ENCODE measurements around the gene EYA2.

The EYA2 gene

DNA sequence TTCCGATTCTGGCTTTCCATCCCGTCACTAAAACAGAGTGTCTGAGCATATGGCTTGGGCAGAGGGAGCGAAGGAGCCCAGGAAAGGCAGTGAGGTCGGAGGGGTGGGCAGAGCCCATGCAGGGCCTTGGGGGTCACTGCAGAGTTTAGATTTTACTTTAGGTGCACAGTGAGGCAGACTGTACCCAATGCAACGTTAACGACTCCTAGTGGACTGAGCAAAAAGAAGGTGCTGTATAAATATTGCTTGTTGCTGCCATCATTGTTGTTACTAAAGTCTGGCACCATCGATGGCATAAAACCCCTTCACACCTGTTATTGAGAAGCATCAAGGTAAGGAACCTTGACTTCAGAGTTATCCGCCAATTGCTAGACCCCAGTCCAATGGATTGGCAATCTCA lies 119.0 kb downstream of the EYA2 start:
- DNase-seq, result no peak

DNA sequence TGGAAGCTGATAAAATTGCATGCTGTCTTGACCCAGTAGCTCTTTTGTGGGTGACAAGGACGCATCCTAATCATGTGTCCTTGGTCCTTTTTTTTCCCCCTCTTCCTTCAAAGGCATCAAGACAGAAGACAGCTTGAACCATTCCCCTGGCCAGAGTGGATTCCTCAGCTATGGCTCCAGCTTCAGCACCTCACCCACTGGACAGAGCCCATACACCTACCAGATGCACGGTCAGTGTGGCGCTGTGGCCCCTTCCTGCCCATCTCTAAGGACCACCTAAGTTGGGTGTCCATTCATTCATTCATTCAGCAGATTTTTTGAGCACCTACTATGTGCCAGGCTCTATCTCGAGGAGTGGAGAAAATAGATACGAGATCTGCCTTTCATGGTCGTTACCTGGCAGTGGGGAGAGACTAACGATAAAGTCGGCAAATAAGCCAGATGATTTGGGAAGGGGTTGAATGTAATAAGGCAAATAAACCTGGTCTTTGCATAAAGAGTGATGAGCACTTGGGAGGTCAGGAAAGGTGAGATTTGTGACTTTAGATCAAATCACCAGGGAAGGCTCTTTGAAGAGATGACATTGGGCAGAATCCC lies 121.5 kb downstream of the EYA2 start:
- DNase-seq, result no peak

DNA sequence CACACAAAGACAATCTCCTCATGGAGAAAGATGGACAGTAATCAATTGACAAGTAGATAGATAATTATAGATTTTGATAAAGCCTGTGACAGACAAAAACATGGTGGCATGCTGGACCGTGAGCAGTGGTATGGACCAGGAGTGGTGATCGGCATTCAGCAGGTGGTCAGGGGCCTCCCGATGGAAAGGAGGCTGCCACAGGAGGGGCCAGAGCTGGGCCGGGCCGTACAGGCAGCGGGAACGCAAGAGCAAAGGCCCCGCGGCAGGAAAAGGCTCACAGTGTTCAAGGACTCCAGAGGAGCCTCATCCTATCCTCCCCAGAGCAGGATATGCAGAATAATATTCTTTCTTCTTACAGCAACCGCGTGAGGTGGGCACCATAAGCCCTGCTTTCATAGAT lies 123.7 kb downstream of the EYA2 start:
- no peak for DNase-seq

- DNase-seq, result no peak
These were observed 124.6 kb downstream of the EYA2 start for GRCh38 chr20:47019121-47019824.

DNA sequence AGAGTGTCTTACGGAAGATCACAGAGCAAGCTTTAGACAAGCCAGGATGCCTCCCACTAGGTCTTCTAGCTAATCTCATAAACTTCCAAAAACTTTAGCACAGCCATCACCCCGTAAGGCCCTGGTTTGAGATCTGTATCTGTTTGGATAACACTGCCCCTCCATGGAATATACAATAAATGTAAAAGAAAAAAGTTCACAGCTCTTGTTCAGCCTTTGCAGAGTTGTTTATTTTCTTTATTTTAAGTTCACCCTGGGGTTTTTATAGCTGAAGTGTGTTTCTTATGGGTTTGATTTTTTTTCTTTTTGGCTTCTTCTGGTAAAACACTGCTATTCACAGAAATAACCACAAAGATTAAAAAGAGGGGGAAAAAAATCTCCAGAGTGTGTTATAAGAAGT lies 125.6 kb downstream of the EYA2 start:
- no peak for DNase-seq

DNA sequence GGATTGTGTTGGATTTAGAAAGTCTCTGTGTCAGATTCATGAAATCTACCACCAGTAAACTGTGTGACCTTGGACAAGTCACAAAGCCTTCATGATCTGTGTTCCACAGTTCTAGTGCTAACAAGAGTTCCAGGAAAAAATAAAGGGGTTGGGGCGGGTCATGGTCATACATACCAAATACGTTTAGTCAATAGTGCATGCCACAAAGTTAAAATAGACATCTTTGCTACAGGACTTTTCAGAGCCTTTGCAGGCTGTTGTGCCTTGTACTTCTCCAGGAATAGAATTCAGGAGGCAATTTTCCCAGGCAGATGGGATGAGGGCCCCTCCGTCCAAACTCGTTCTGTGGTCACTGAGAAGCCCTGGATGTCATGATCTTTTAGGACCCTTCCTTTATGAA lies 127.2 kb downstream of the EYA2 start:
- no peak for DNase-seq

- DNase-seq, result no peak
These were observed 129.9 kb downstream of the EYA2 start for GRCh38 chr20:47024461-47024937.

- no peak for DNase-seq
These were observed 132.4 kb downstream of the EYA2 start for GRCh38 chr20:47027042-47027441.

DNA sequence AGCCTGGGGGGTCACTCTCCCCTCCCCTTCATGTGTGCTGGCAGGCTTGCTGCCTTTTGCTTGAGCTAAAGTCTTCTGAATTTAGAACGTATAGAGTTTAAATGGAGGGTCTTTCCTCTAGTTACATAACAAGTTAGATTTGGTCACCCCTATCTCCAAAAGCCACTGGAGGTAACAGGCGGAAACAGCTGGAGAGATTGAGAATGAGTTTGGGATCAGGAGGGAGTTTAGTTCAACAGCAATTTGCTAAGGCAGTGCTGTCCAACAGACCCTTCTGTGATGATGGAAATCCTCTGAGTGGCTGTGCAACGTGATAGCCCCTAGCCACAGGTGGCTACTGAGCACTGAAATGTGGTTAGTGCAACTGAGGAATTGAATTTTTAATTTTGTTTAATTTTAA lies 132.8 kb downstream of the EYA2 start:
- no peak for DNase-seq

DNA sequence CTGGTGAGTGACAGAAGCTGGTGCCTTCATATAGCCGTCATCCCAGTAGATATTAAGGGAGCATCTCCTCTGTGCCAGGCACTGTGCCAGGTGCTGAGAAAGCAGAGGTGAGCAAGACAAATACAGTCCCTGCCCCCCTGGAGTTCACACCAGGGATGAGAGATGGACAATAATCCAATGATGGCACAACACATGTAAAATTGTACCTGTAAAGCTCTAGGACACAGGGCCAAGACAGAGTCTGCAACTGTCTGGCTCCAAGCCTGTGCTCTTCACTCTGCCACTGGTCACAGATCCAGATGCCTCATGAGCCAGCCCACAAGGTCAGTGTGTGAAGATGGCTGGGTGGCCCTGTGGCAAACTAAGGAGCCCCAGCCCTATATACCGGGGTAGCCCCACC lies 133.8 kb downstream of the EYA2 start:
- DNase-seq, result no peak

- no peak for DNase-seq
These were observed 135.2 kb downstream of the EYA2 start for GRCh38 chr20:47029845-47030244.

DNA sequence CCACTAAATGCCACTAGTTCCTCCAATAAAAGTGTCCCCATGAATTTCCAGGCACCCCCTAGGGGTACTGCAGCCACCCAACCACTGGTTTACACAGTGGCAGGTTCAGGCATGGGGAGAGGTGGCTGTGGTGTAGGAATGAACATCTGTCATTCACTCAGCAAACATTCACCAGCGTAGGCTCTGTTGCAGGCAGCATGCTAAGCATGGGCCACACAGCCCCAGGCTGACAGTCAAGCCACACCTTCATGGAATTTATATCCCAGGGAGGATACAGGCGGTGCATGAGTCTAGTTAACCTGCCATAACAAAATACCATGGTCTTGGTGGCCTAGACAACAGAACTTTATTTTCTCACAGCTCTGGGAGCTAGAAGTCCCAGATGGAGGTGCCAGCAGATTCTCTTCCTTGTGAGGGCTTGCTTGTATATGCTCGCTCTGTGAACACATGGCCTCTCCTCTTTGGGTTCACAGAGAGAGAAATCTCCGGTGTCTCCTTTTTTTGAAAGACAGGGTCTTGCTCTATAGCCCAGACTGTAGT lies 135.7 kb downstream of the EYA2 start:
- no peak for DNase-seq

DNA sequence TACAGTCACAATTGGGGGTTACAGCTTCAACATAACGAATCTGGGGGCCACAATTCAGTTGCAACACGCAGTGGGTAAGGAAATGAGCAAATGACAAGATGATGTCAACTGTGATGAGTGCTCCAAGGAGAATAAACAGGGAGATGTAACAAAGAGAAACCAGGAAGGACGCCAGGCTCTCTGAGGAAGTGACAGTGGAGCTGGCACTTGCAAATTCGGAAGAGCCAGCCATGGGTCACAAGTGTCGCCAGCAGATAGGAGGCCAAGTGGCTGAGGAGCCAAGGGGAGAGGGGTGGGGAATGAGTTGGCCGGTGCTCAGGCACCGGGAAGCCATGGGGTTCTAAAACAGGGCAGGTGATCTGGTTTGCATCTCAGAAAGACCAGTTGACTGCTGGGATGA lies 136.4 kb downstream of the EYA2 start:
- DNase-seq, result no peak

DNA sequence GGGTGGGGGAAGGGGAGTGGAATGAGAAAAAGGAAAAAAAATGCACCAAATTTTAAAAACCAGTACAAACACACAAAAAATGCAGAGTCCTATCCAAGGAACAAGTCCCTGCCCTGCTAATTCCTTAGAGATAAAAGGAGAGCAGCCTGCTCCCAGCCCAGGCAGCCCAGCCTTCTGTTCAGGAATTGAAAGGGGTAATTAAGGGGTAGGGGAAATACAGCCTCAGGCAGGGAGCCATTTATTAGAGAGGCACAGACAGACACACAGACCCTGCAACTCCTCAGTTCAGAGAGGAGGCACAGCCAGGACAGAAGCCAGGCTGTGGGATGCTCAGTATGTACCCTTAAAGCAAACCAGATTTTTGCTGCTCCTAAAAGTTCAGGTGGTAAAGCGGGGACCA lies 137.2 kb downstream of the EYA2 start:
- no peak for DNase-seq

DNA sequence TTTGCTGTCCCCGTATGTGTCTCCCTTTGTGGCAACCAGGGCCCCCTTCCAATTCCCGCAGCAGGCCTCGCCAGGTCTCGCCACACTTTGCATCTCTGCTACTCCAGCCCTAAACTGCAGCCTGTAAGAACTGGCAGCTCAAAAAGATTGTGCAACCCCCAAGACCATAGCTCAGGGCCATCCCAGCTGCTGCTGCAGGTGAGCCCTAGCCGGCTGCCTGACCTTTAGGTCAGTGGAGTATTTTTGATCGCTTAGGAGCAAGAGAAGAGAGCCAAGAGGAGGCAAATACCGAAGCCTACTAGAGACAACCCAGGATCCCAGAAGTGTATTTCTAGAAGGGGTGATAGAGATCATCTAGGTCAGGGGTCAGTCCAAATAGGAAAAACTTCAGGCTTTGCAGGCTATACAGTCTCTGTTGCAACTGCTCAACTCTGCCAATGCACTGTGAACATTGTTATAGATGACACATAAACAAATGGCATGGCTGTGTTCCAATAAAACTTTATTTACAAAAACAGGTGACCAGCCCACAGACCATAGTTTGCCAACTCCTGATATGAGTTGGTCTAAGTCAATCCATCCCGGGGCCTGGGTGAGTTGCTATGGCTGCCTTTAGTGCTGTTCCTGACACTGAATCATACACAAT lies 138.4 kb downstream of the EYA2 start:
- DNase-seq, result no peak

DNA sequence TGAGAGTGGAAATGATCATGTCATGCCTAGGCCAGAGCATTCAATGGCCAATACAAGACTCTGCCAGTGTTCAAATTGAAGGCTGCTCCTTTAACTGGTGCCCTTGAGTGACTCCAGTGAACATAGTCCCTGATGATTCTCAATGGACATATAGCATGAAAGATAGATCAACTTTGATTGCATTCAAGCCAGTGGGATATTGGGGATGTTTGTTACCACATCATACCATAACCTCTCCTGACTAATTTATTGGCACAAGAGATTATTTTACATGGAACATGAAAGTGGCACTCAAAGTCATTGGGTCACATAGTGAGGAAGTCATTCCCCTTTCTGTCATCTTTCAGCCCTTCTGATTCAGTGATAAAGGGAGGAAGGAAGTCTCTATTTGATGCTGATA lies 139.0 kb downstream of the EYA2 start:
- no peak for DNase-seq

GRCh38 chr20:47035026-47035590 lies 140.5 kb downstream of the EYA2 start:
- DNase-seq, result no peak

- no peak for DNase-seq
These were observed 141.6 kb downstream of the EYA2 start for GRCh38 chr20:47036091-47036870.

- DNase-seq, result no peak
These were observed 144.2 kb downstream of the EYA2 start for GRCh38 chr20:47038566-47039560.

DNA sequence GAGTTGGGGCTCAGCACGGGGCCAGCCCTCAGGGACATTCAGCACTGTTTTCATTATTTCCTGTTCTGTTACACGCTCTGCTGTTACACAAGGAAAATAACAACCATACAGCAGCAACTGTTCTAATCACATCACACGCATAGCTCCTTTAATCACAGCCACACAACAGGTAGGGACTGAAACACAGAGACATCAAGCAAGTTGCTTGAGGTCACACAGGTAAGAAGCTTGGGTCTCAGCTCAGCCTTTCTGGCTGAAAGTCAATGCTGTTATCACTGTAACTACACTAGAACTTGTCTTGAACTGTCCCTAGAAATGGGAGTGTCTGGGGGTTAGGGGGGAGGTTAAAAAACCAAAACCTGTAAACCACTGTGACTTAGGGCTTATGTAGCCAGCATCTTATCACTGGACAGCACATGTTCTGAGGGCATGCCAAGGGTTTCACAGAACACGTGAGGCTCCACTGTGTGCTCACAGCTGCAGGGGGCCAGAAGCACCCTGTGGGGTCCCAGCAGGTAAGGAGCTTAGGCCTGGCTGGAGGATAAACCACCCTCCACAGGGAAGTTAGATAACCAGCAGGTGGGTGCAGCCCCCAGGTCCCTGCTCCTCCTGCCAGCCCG lies 146.0 kb downstream of the EYA2 start:
- no peak for DNase-seq

GRCh38 chr20:47041396-47041899 lies 146.8 kb downstream of the EYA2 start:
- no peak for DNase-seq
